Cardiac ventricle fibroblast (primary cell): ENCODE data around the gene RSPO1. TPM values are rescaled to one million over a fixed set of nuclear protein-coding genes. Genes with fewer than 3 reads are reported as not detected.

Source experiments
- total RNA-seq: library from RNA; depleted of rRNA; stranded (reverse); fragments of >200 nt; gene quantifications from 2 replicates; pipeline ENCODE4 v1.2.3, GENCODE V29; 2015

Gene RSPO1
- total RNA-seq = 0.06 TPM in 1 of 2 replicates, not detected in the other

GRCh38 chr1:37634244-37634991 lies at the start of gene RSPO1:
RSPO1 (minus strand) TSS chr1:37634892; CDS start chr1:37629661, 5,231 bp downstream.

GRCh38 chr1:37595440-37596181 lies 39.1 kb downstream of the RSPO1 start, which contains the start of gene GNL2:
GNL2 (minus strand) TSS chr1:37595937; CDS start chr1:37595822, 115 bp downstream.

Other genes with a start within 250 kb of the RSPO1 start
- gene ZC3H12A, start 160.3 kb downstream of the RSPO1 start, total RNA-seq = 2.7 TPM in 2 replicates
- gene MEAF6, start 120.1 kb downstream of the RSPO1 start, total RNA-seq = 49.9 and 54.2 TPM in 2 replicates
- 7.1 and 12.2 TPM in 2 replicates for gene SNIP1, start 80.6 kb downstream of the RSPO1 start, total RNA-seq
- gene DNALI1, start 78.0 kb downstream of the RSPO1 start, total RNA-seq = 3.6 and 4.5 TPM in 2 replicates
- gene GNL2, start 39.0 kb downstream of the RSPO1 start, total RNA-seq = 25.5 and 27.1 TPM in 2 replicates
- gene CDCA8, start 57.6 kb upstream of the RSPO1 start, total RNA-seq = 0.87 and 2.1 TPM in 2 replicates
- gene EPHA10, start 130.2 kb upstream of the RSPO1 start, total RNA-seq = not detected in 2 replicates
- 0.20 and 0.81 TPM in 2 replicates for gene MANEAL, start 159.0 kb upstream of the RSPO1 start, total RNA-seq
- gene C1orf122, start 172.9 kb upstream of the RSPO1 start, total RNA-seq = 75.5 and 169 TPM in 2 replicates
- gene YRDC, start 173.3 kb upstream of the RSPO1 start, total RNA-seq = 9.2 and 11.4 TPM in 2 replicates
- gene MTF1, start 224.7 kb upstream of the RSPO1 start, total RNA-seq = 4.6 and 5.0 TPM in 2 replicates